Measurements from ENCODE around the gene CUEDC1. TPM values are rescaled to one million over a fixed set of nuclear protein-coding genes. Genes with fewer than 3 reads are reported as not detected.

CUEDC1 gene
- total and polyA plus RNA-seq, 2 of the 13 experiments (the other 11 are each of a cell fraction or from before 2014, with no cell fraction given) = 7.4 to 12.9 TPM

DNA sequence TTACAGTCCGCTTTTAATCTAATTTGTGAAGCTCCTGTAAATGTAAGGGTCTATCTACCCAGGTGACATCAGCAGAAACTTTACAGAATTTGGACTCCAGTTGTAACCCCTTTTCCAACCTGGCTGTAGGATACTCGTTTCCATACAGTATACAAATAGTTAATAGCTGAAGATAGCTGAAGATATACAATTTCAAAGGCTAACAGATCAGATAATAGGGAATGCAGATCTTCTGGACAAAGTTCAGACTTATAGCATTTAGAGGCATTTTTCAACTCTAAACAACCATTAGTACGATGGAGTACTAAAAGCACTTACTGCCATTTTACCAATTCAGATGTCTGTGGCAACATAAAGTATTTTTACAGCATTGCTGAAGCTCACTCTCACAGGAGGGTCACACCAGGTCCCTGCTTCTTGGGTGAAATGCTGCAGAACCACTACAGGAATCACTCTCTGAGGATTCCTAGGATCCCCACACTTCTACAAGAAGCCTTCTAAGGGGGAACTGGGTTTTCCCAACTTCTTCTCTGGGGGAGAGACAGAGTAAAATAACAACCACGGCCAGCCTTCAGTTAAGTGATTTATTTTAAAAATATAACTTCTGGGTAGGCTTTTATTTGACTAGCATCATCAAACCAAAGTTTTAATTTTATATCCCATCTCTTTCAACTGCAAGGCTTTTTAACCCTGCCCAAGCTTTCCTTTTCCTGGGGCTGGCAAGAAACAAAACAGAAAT, 29.9 kb upstream of the CUEDC1 start (continued):
- TF ChIP-seq PAXIP1 (CRISPR knock-in tag; conservative IDR thresholded peaks at IDR 0.05) (peak; percentile 72), HDAC2 (CRISPR knock-in tag; IDR thresholded peaks at IDR 0.05) (0 out of 2 replicates have a peak, but pooled peaks have one; percentile 18), SALL1 (CRISPR knock-in tag; IDR thresholded peaks at IDR 0.05) (no peak), SIX1 (CRISPR knock-in tag; IDR thresholded peaks at IDR 0.05; ENCODE audit: borderline replicate concordance) (peak; percentile 79; the same call in 1 of the 2 replicates), ATF1 (CRISPR knock-in tag; IDR thresholded peaks at IDR 0.05) (0 out of 2 replicates have a peak, but pooled peaks have one; percentile 30), SAP130 (CRISPR knock-in tag; IDR thresholded peaks at IDR 0.05; ENCODE audit: low read depth) (peak; percentile 52), ZNF598 (CRISPR knock-in tag; IDR thresholded peaks at IDR 0.05; ENCODE audit: borderline replicate concordance) (no peak), PPARG (CRISPR knock-in tag; conservative IDR thresholded peaks at IDR 0.05) (0 out of 2 replicates have a peak, but pooled peaks have one; percentile 18), KLF13 (CRISPR knock-in tag; IDR thresholded peaks at IDR 0.05) (no peak), NFIC (IDR thresholded peaks at IDR 0.05; ENCODE audit: low read length) (0 out of 2 replicates have a peak, but pooled peaks have one; percentile 47), EP300 (IDR thresholded peaks at IDR 0.05; ENCODE audit: low read depth in 2 of 2, low read length in 2 of 2) (peak in 1 of 2 experiments; percentile 27; a peak in 1 of 4 replicates), EP300 (CRISPR knock-in tag; IDR thresholded peaks at IDR 0.05; ENCODE audit: borderline replicate concordance) (no peak), HNF4A (CRISPR knock-in tag; IDR thresholded peaks at IDR 0.05) (peak; percentile 65), ZNF441 (CRISPR knock-in tag; IDR thresholded peaks at IDR 0.05; ENCODE audit: borderline replicate concordance) (no peak), DMAP1 (CRISPR knock-in tag; IDR thresholded peaks at IDR 0.05) (no peak), ASH2L (IDR thresholded peaks at IDR 0.05; ENCODE audit: insufficient read length, low read depth, low read length) (peak; percentile 29), SIX4 (CRISPR knock-in tag; IDR thresholded peaks at IDR 0.05) (peak; percentile 94), NFIB (CRISPR knock-in tag; IDR thresholded peaks at IDR 0.05; ENCODE audit: borderline replicate concordance) (no peak), HOXA9 (CRISPR knock-in tag; IDR thresholded peaks at IDR 0.05; ENCODE audit: borderline replicate concordance) (no peak), ZNF652 (CRISPR knock-in tag; IDR thresholded peaks at IDR 0.05; ENCODE audit: borderline replicate concordance, low read depth) (peak; percentile 97), ZNF691 (CRISPR knock-in tag; IDR thresholded peaks at IDR 0.05; ENCODE audit: borderline replicate concordance, low read depth) (no peak), GATAD2A (CRISPR knock-in tag; IDR thresholded peaks at IDR 0.05) (peak; percentile 32), SOX13 (IDR thresholded peaks at IDR 0.05) (no peak), SOX13 (CRISPR knock-in tag; conservative IDR thresholded peaks at IDR 0.05 in 1 of 2, IDR thresholded peaks at IDR 0.05 in 1 of 2) (peak in 1 of 2 experiments; percentile 21; a peak in 1 of 4 replicates)
- TF ChIP-seq, protein P1, sequence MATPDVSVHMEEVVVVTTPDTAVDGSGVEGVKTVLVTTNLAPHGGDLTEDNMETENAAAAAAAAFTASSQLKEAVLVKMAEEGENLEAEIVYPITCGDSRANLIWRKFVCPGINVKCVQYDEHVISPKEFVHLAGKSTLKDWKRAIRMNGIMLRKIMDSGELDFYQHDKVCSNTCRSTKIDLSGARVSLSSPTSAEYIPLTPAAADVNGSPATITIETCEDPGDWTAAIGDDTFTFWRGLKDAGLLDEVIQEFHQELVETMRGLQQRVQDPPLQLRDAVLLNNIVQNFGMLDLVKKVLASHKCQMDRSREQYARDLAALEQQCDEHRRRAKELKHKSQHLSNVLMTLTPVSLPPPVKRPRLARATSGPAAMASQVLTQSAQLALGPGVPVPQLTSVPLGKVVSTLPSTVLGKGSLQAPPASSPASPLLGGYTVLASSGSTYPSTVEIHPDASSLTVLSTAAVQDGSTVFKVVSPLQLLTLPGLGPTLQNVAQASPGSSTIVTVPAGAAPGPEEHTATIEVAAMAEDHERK (CRISPR knock-in tag; IDR thresholded peaks at IDR 0.05; ENCODE audit: low read depth) = no peak

Measured in HepG2 (cell line).